T-cell (primary cell): ENCODE measurements around the gene CERS3. TPM values are rescaled to one million over a fixed set of nuclear protein-coding genes. Genes with fewer than 3 reads are reported as not detected.
A peak's percentile ranks its signal among the peaks of the same experiment; 100 is the strongest.

Experiments
- ATAC-seq, 4 experiments: fragments of 200-7000 bp in 3 of 4; fragments of 150-1000 bp in 1 of 4; cut with Tn5 transposase; replicated peaks in 1 of 4; 1 replicate in 3 of 4; 2 replicates in 1 of 4; pipeline ENCODE4 v1.10.0; 2021; ENCODE audit warnings: moderate library complexity in 3 of 4, mild to moderate bottlenecking in 2 of 4, moderate number of reproducible peaks in 1 of 4
- CTCF ChIA-PET, 2 donors: fragments of 300-600 bp; sonication (Branson Sonifier 250); formaldehyde crosslinking; loops; one replicate each; lab custom pipeline; 2022; ENCODE audit warnings: antibody characterized with exemption in 2 of 2; lab: Charles Lee
- POLR2A ChIA-PET, 2 donors: fragments of 300-600 bp; sonication (Branson Sonifier 250); formaldehyde crosslinking; loops; one replicate each; lab custom pipeline; 2022; ENCODE audit warnings: antibody characterized with exemption in 2 of 2; lab: Charles Lee
- DNase-seq, 35 experiments: peaks; one replicate each; pipeline versions ENCODE4 v3.0.0 to v3.0.0-alpha.2; 2013 to 2023
- H3K27ac ChIP-seq: one replicate; pipeline ENCODE4 v1.5.1; 2013; ENCODE audit warnings: low read length
- H3K27me3 ChIP-seq, 2 experiments: replicated peaks in 1 of 2; 1 replicate in 1 of 2; 2 replicates in 1 of 2; pipeline versions ENCODE4 v1.6.1 to v1.7.0; 2013; ENCODE audit warnings: low read length in 1 of 2, mixed read lengths in 1 of 2; ENCODE audit not compliant: control insufficient read depth in 2 of 2, insufficient read depth in 2 of 2; ENCODE audit errors: extremely low read depth in 1 of 2
- H3K36me3 ChIP-seq, 2 donors: 1 replicate in 1 of 2; 2 replicates in 1 of 2; pipeline versions ENCODE4 v1.6.1 to v1.7.0; 2013; ENCODE audit warnings: low read length in 1 of 2; ENCODE audit not compliant: control insufficient read depth in 2 of 2, insufficient read depth in 1 of 2; ENCODE audit errors: extremely low read depth in 1 of 2
- H3K4me1 ChIP-seq, 2 experiments: 1 replicate in 1 of 2; 2 replicates in 1 of 2; pipeline versions ENCODE4 v1.6.1 to v1.7.0; 2013; ENCODE audit warnings: low read length in 2 of 2, mixed read lengths in 1 of 2; ENCODE audit not compliant: insufficient read depth in 2 of 2, control insufficient read depth in 1 of 2; ENCODE audit errors: extremely low read depth in 1 of 2
- H3K4me3 ChIP-seq, 2 donors: 1 replicate in 1 of 2; 2 replicates in 1 of 2; pipeline versions ENCODE4 v1.5.1 to v1.7.0; 2013; ENCODE audit warnings: mild to moderate bottlenecking in 2 of 2, low read length in 1 of 2, moderate library complexity in 1 of 2; ENCODE audit not compliant: control insufficient read depth in 1 of 2; ENCODE audit errors: extremely low read depth in 1 of 2
- H3K9me3 ChIP-seq: 2 replicates; pipeline ENCODE4 v1.7.0; 2013
- H3K27ac Mint-ChIP-seq, 2 donors: one replicate each; pipeline ENCODE4 v1.8.0; 2020 to 2021; ENCODE audit warnings: mild to moderate bottlenecking in 2 of 2, mixed read lengths in 2 of 2
- H3K27me3 Mint-ChIP-seq, 2 donors: one replicate each; pipeline ENCODE4 v1.8.0; 2021 to 2022; ENCODE audit warnings: mixed read lengths in 2 of 2
- H3K36me3 Mint-ChIP-seq: one replicate; pipeline ENCODE4 v1.8.0; 2021; ENCODE audit warnings: mixed read lengths
- H3K4me1 Mint-ChIP-seq, 3 donors: one replicate each; pipeline ENCODE4 v1.8.0; 2020 to 2022; ENCODE audit warnings: mixed read lengths in 3 of 3, mild to moderate bottlenecking in 1 of 3
- H3K4me3 Mint-ChIP-seq, 3 donors: one replicate each; pipeline ENCODE4 v1.8.0; 2020 to 2022; ENCODE audit warnings: mild to moderate bottlenecking in 3 of 3, mixed read lengths in 3 of 3, moderate library complexity in 3 of 3
- H3K9me3 Mint-ChIP-seq, 3 donors: one replicate each; pipeline ENCODE4 v1.8.0; 2020 to 2022; ENCODE audit warnings: mixed read lengths in 3 of 3
- WGBS: methylation state at CpG from one replicate; pipeline ENCODE4 v1.1.5; 2013; ENCODE audit warnings: missing lambda C conversion rate; ENCODE audit not compliant: insufficient coverage; 5-methylcytosine and 5-hydroxymethylcytosine counted together
- total RNA-seq, 35 experiments: library from RNA in 6 of 35; stranded (reverse) in 6 of 35; fragments of 120-200 nt in 1 of 35; gene quantifications; one replicate each; pipeline versions ENCODE4 v1.2.1 to v1.2.4 and lab custom pipeline; 2013 to 2026

The CERS3 gene
- total RNA-seq, 5 donors from 2014 or later (not counting 1 experiment from before 2014, with no cell fraction given) = 1.1 to 3.5 (median 2.6) TPM

DNA sequence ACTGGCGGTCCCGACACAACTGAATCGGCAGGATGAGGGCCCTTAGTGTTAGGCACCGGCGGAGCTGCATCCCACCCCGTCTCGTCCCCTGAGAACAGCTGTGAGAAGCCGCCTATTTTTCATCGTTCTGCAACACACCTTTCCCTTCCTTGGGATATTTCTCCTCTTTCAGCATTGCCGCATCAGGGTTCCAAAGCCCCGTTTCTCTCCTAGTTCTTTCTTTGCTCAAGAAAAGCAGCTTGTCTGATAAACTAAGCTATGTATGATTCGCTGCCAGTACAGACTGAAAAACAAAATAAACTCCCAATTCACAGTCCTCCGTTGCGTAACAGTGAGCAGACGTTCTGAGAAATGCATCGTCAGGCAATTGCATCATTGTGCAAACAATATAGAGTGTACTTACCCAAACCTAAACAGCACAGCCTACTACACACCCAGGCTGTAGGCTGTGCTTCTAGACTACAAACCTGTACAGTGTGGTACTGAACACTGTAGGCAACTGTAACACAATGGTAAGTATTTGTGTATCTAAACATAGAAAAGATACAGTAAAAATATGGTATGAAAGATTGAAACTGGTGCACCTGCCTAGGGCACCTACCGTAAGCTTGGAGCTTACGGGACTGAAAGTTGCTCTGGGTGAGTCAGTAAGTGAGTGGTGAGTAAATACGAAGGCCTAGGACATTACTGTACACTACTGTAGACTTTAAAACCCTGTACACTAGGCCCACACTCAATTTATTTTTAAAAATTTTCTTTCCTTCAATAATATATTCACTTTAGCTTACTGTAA is 178.1 kb downstream of the CERS3 start:
- Mint-ChIP-seq H3K27ac (peak overlapping the region; percentile 81 to 85), H3K36me3 (no peaks in the 10 kb centered on the region), H3K4me1 (peaks cover 7 to 15% (median 10%) of the 10 kb centered on the region in 3 donors), H3K4me3 (peak overlapping the region; percentile 89 to 97 (median 92)), H3K27me3 (peaks cover 22 to 28% of the 10 kb centered on the region in 2 donors), H3K9me3 (peaks cover 0 to under 1% (median 0%) of the 10 kb centered on the region in 3 donors)
- ATAC-seq = peak in 1 of 4 experiments; percentile 2
- ChIA-PET POLR2A (interaction anchor here (0.6 to 1.0 kb wide), 4 partner anchors 17 to 250 kb away, joined by 3 to 8 read pairs (median 4); no protein-coding TSS in a partner anchor), CTCF (interaction anchor here (0.6 to 4.7 kb wide), 31 partner anchors 8 to 657 kb away, joined by 3 to 51 read pairs (median 6); partner anchors contain the start of genes ADAMTS17 (in 1 of the 2), ASB7 (in 1 of the 2) and LINS1 (in 1 of the 2))
- H3K4me3 ChIP-seq = peak overlapping the region in 1 of 2 donors; percentile 95
- peaks cover 0 to 13% of the 10 kb centered on the region in 2 experiments for H3K4me1 ChIP-seq
- H3K36me3 ChIP-seq = no peaks in the 10 kb centered on the region
- H3K27ac ChIP-seq = no peak overlapping the region
- peaks cover 2 to 5% of the 10 kb centered on the region in 2 experiments for H3K27me3 ChIP-seq
- no peaks in the 10 kb centered on the region for H3K9me3 ChIP-seq
- 68% methylated on average over 12 of the region's 19 CpGs for WGBS
- DNase-seq = no peak

Other genes with a start within 250 kb of the CERS3 start
- gene ADAMTS17, start 187.0 kb downstream of the CERS3 start, total RNA-seq = 10 to 100 TPM in 4 of 5 donors, 1 to 10 TPM in 1; 8.9 to 17.8 (median 11.6) TPM
- gene LINS1, start 73.2 kb upstream of the CERS3 start, total RNA-seq = 10 to 100 TPM; 42.9 to 88.1 (median 77.0) TPM
- 10 to 100 TPM; 17.7 to 24.8 (median 21.8) TPM for gene ASB7, start 73.6 kb upstream of the CERS3 start, total RNA-seq